OCI-LY7 (cell line): Measurements from ENCODE around the gene NSUN4. TPM values are rescaled to one million over a fixed set of nuclear protein-coding genes. Genes with fewer than 3 reads are reported as not detected.

Source experiments
- BruUV-seq: library from RNA; stranded (reverse); fragments of 400-500 nt; replicated peaks from 2 replicates; lab custom pipeline; 2021; lab: Mats Ljungman, UMichigan
- CTCF ChIA-PET: fragments of 300-600 bp; sonication (Branson Sonifier 250); formaldehyde crosslinking; loops from one replicate; lab custom pipeline; 2022; ENCODE audit warnings: antibody characterized with exemption; ENCODE audit not compliant: unreplicated experiment; lab: Charles Lee
- POLR2A ChIA-PET: fragments of 300-600 bp; sonication (Branson Sonifier 250); formaldehyde crosslinking; loops from one replicate; lab custom pipeline; 2022; ENCODE audit warnings: antibody characterized with exemption; lab: Charles Lee
- DNase-seq: peaks from one replicate; pipeline ENCODE4 v3.0.0-alpha.2; 2015; ENCODE audit warnings: low spot score
- H2AFZ ChIP-seq: fragments of 200-600 bp; sonication (generic), shearing (Covaris generic); 2 replicates; pipeline ENCODE4 v1.6.1; 2014; ENCODE audit warnings: mild to moderate bottlenecking, antibody characterized with exemption, low read length, moderate library complexity
- H3K27ac ChIP-seq: fragments of 200-600 bp; sonication (generic); 2 replicates; pipeline ENCODE4 v1.5.1; 2014; ENCODE audit warnings: mixed run types, low read depth, mild to moderate bottlenecking, moderate library complexity, low read length, inconsistent platforms; ENCODE audit not compliant: poor library complexity, severe bottlenecking
- H3K36me3 ChIP-seq: fragments of 200-600 bp; sonication (generic); 2 replicates; pipeline ENCODE4 v1.6.1; 2014; ENCODE audit warnings: mild to moderate bottlenecking, antibody characterized with exemption, low read length, moderate library complexity, mixed read lengths; ENCODE audit not compliant: insufficient read depth
- H3K4me1 ChIP-seq: fragments of 200-600 bp; sonication (generic); 2 replicates; pipeline ENCODE4 v1.5.1; 2014; ENCODE audit warnings: mild to moderate bottlenecking, low read length; ENCODE audit not compliant: insufficient read depth, poor library complexity, severe bottlenecking
- H3K4me2 ChIP-seq: fragments of 200-600 bp; sonication (generic); 2 replicates; pipeline ENCODE4 v1.6.1; 2014; ENCODE audit warnings: mild to moderate bottlenecking, low read length
- H3K4me3 ChIP-seq: fragments of 200-600 bp; sonication (generic); 2 replicates; pipeline ENCODE4 v1.5.1; 2014; ENCODE audit warnings: mild to moderate bottlenecking, low read depth, low read length; ENCODE audit not compliant: poor library complexity, severe bottlenecking
- H3K79me2 ChIP-seq: fragments of 200-600 bp; sonication (generic); 2 replicates; pipeline ENCODE4 v1.6.1; 2016; ENCODE audit warnings: low read depth, mild to moderate bottlenecking, low read length, moderate library complexity, mixed read lengths; ENCODE audit not compliant: insufficient read depth
- H3K9me2 ChIP-seq: fragments of 200-600 bp; sonication (generic); 2 replicates; pipeline ENCODE4 v1.6.1; 2016; ENCODE audit warnings: mild to moderate bottlenecking, low read length, mixed read lengths; ENCODE audit not compliant: insufficient read depth
- H3K9me3 ChIP-seq: fragments of 200-600 bp; sonication (generic); 2 replicates; pipeline ENCODE4 v1.6.1; 2014; ENCODE audit warnings: mild to moderate bottlenecking, mixed run types, low read length, mixed read lengths
- H4K20me1 ChIP-seq: fragments of 200-600 bp; sonication (generic); 2 replicates; pipeline ENCODE4 v1.6.1; 2014; ENCODE audit warnings: mild to moderate bottlenecking, antibody characterized with exemption, low read length, moderate library complexity, mixed read lengths; ENCODE audit not compliant: insufficient read depth
- EZH2phosphoT487 ChIP-seq: fragments of 200-600 bp; sonication (generic); IDR thresholded peaks from 2 replicates; pipeline ENCODE4 v1.6.1; 2018; ENCODE audit warnings: low read depth, borderline replicate concordance, mild to moderate bottlenecking, mixed run types, antibody characterized with exemption, low read length, moderate library complexity, mixed read lengths
- intact Hi-C: fragments of 100-400 bp; cut with micrococcal nuclease; formaldehyde crosslinking; loops from one replicate; pipeline ENCODE4 v1.10.0; 2022; ENCODE audit not compliant: unreplicated experiment
- total RNA-seq, 2 experiments: library from RNA; depleted of rRNA in 1 of 2; stranded (reverse); fragments of >200 nt in 1 of 2; shearing (Covaris generic) in 1 of 2; gene quantifications; 2 replicates each; pipeline ENCODE4 v1.2.3, GENCODE V29; 2014 to 2022
- TF ChIP-seq, protein P1 (sequence below): fragments of 200-600 bp; sonication (generic); conservative IDR thresholded peaks from 2 replicates; pipeline ENCODE4 v1.5.1; 2014; ENCODE audit warnings: mild to moderate bottlenecking, antibody characterized with exemption, low read length, moderate library complexity, mixed read lengths

NSUN4 gene
- total RNA-seq, 2 experiments from 2014 or later, result 26.6 to 33.5 TPM

DNA sequence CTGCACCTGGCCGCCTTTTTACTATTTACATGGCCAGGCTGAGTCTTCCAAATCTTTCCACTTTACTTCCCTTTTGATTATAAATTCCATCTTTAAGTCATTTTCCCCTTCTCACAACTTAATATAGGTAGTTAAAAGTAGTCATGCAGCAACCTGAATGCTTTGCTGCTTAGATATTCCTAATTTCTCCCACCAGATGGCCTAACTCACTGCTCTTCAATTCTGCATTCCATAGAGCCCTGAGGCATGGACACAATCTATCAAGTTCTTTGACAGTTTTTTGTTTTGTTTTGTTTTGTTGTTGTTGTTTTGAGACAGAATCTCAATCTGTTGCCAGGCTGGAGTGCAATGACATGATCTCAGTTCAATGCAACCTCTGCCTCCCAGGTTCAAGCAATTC is 31.8 kb downstream of the NSUN4 start:
- H3K79me2 ChIP-seq, result no peaks in the 10 kb centered on the region
- intact Hi-C loops, result no loop called here
- CTCF ChIA-PET, result no interaction called here
- H3K9me2 ChIP-seq, result no peaks in the 10 kb centered on the region
- peaks cover 19% of the 10 kb centered on the region for H3K4me1 ChIP-seq
- H3K4me2 ChIP-seq, result no peak overlapping the region
- H3K9me3 ChIP-seq, result no peaks in the 10 kb centered on the region
- no peaks in the 10 kb centered on the region for H4K20me1 ChIP-seq
- peaks cover 25% of the 10 kb centered on the region for H3K36me3 ChIP-seq
- no peak for DNase-seq
- H2AFZ ChIP-seq, result no peak overlapping the region
- no TSS peak for BruUV-seq
- no peak overlapping the region for H3K27ac ChIP-seq
- TF ChIP-seq EZH2phosphoT487, result no peak
- TF ChIP-seq, protein P1, sequence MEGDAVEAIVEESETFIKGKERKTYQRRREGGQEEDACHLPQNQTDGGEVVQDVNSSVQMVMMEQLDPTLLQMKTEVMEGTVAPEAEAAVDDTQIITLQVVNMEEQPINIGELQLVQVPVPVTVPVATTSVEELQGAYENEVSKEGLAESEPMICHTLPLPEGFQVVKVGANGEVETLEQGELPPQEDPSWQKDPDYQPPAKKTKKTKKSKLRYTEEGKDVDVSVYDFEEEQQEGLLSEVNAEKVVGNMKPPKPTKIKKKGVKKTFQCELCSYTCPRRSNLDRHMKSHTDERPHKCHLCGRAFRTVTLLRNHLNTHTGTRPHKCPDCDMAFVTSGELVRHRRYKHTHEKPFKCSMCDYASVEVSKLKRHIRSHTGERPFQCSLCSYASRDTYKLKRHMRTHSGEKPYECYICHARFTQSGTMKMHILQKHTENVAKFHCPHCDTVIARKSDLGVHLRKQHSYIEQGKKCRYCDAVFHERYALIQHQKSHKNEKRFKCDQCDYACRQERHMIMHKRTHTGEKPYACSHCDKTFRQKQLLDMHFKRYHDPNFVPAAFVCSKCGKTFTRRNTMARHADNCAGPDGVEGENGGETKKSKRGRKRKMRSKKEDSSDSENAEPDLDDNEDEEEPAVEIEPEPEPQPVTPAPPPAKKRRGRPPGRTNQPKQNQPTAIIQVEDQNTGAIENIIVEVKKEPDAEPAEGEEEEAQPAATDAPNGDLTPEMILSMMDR, result no peak
- H3K4me3 ChIP-seq, result no peak overlapping the region
- POLR2A ChIA-PET, result no interaction called here

DNA sequence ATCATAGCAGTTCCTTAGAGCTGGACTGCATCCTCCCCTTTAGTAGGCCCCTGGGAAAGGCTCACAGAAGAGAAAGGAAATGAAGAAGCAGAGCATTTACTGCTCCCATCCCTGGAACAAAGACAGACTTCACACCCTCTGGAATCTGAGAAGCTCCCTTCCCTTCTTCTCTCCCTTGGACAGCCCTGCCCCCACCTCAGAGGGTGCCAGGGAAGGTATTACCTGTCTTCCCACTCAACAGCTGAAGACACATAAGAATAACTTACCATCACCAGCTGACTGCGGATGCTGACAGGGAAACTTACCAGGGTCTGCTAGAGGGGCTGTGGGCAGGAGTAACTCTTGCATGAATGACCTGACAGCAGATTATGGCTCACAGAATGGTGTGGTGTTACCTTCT is 39.4 kb downstream of the NSUN4 start:
- no peak overlapping the region for H3K4me3 ChIP-seq
- ChIA-PET POLR2A (no interaction called here), CTCF (interaction anchor here (1.4 kb wide), 1 partner anchor 18 kb away, joined by 3 read pairs; no protein-coding TSS in a partner anchor)
- no peak for DNase-seq
- no peak overlapping the region for H3K27ac ChIP-seq
- no peaks in the 10 kb centered on the region for H3K9me2 ChIP-seq
- H2AFZ ChIP-seq, result no peak overlapping the region
- H3K36me3 ChIP-seq, result no peaks in the 10 kb centered on the region
- TF ChIP-seq, protein P1, result no peak
- no peak for TF ChIP-seq EZH2phosphoT487
- H3K79me2 ChIP-seq, result no peaks in the 10 kb centered on the region
- no peaks in the 10 kb centered on the region for H3K9me3 ChIP-seq
- H4K20me1 ChIP-seq, result no peaks in the 10 kb centered on the region
- intact Hi-C loops, result no loop called here
- no peaks in the 10 kb centered on the region for H3K4me1 ChIP-seq
- H3K4me2 ChIP-seq, result no peak overlapping the region
- no TSS peak for BruUV-seq

DNA sequence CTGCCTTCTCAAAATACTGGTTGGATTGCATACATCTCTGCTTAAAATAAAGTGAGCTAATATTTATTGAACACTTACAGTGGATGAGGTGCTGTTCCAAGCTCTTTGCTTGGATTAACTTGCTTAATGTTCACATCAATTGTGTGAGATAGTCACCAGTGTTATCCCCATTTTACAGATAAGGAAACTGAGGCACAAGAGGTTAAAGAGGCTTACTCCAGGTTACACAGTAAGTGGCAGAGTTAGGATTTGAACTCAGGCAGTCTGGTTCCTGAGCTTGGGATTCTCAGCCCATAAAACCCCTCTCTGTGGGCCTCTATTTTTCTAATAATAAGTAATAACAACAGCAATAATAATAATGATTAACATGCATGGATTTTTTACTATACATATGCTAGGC is 39.9 kb downstream of the NSUN4 start:
- Histone ChIP-seq H3K79me2 (no peaks in the 10 kb centered on the region), H3K9me2 (no peaks in the 10 kb centered on the region), H3K4me3 (no peak overlapping the region), H4K20me1 (no peaks in the 10 kb centered on the region), H2AFZ (no peak overlapping the region), H3K36me3 (no peaks in the 10 kb centered on the region), H3K4me2 (no peak overlapping the region), H3K4me1 (no peaks in the 10 kb centered on the region), H3K9me3 (no peaks in the 10 kb centered on the region), H3K27ac (no peak overlapping the region)
- intact Hi-C loops, result no loop called here
- TF ChIP-seq EZH2phosphoT487, result no peak
- TF ChIP-seq, protein P1, result no peak
- no peak for DNase-seq
- POLR2A ChIA-PET, result no interaction called here
- BruUV-seq, result no TSS peak
- CTCF ChIA-PET, result interaction anchor here (1.4 kb wide), 1 partner anchor 18 kb away, joined by 3 read pairs; no protein-coding TSS in a partner anchor
